IMR-90 (cell line): ENCODE results near the gene EFCAB9. TPM values are rescaled to one million over a fixed set of nuclear protein-coding genes. Genes with fewer than 3 reads are reported as not detected.
"Not testable (repeated sequence)": the region's sequence is repeated elsewhere in the genome, so short reads cannot be mapped to it uniquely, and the experiment has no call there.

ENCODE experiments used
- ATAC-seq: fragments of 200-7000 bp; cut with Tn5 transposase; 2 replicates; pipeline ENCODE4 v1.9.1; 2020; ENCODE audit warnings: low read depth, mild to moderate bottlenecking, moderate library complexity
- BruUV-seq: library from RNA; stranded (reverse); fragments of 400-500 nt; replicated peaks from 2 replicates; lab custom pipeline; 2021; lab: Mats Ljungman, UMichigan
- CTCF ChIA-PET: fragments of 300-600 bp; formaldehyde crosslinking; extraction: SDS; loops from one replicate; lab custom pipeline; 2021; ENCODE audit warnings: antibody characterized with exemption; lab: Yijun Ruan, JAX
- POLR2A ChIA-PET: fragments of 300-600 bp; sonication (Branson Sonifier 250); formaldehyde crosslinking; loops from one replicate; lab custom pipeline; 2022; ENCODE audit warnings: antibody characterized with exemption; ENCODE audit not compliant: unreplicated experiment; lab: Charles Lee
- DNase-seq: peaks from one replicate; pipeline ENCODE4 v3.0.0; 2013
- H2AFZ ChIP-seq: replicated peaks from 2 replicates; pipeline ENCODE3; 2013; ENCODE audit warnings: low read length, mild to moderate bottlenecking; ENCODE audit not compliant: poor library complexity
- H2AK5ac ChIP-seq: 2 replicates; pipeline ENCODE4 v1.6.1; 2013; ENCODE audit warnings: low read depth, low read length, inconsistent platforms
- H2AK9ac ChIP-seq: replicated peaks from 2 replicates; pipeline ENCODE3; 2013; ENCODE audit warnings: mild to moderate bottlenecking, low read depth, low read length, moderate library complexity; ENCODE audit not compliant: poor library complexity
- H2BK120ac ChIP-seq: 2 replicates; pipeline ENCODE4 v1.6.1; 2013; ENCODE audit warnings: low read depth, low read length, inconsistent platforms
- H2BK15ac ChIP-seq: 3 replicates; pipeline ENCODE4 v1.6.1; 2013; ENCODE audit warnings: low read depth, low read length, inconsistent platforms
- H2BK20ac ChIP-seq: 2 replicates; pipeline ENCODE4 v1.6.1; 2013; ENCODE audit warnings: low read depth, mild to moderate bottlenecking, inconsistent platforms, low read length, moderate library complexity
- H2BK5ac ChIP-seq: 2 replicates; pipeline ENCODE4 v1.6.1; 2013; ENCODE audit warnings: mild to moderate bottlenecking, low read depth, low read length, inconsistent platforms; ENCODE audit not compliant: poor library complexity, severe bottlenecking
- H3K14ac ChIP-seq: replicated peaks from 2 replicates; pipeline ENCODE4 v1.6.1; 2013; ENCODE audit warnings: low read depth, low read length, inconsistent platforms
- H3K18ac ChIP-seq: 2 replicates; pipeline ENCODE4 v1.6.1; 2013; ENCODE audit warnings: low read depth, low read length, control low read depth
- H3K23ac ChIP-seq: 2 replicates; pipeline ENCODE4 v1.6.1; 2013; ENCODE audit warnings: low read depth, low read length, inconsistent platforms
- H3K27ac ChIP-seq: 2 replicates; pipeline ENCODE4 v1.5.1; 2013; ENCODE audit warnings: mild to moderate bottlenecking, control low read depth, low read length; ENCODE audit not compliant: insufficient read depth
- H3K27me3 ChIP-seq: 2 replicates; pipeline ENCODE4 v1.6.1; 2013; ENCODE audit warnings: low read length; ENCODE audit not compliant: control insufficient read depth, insufficient read depth
- H3K36me3 ChIP-seq: 2 replicates; pipeline ENCODE4 v1.6.1; 2013; ENCODE audit warnings: low read length, mixed read lengths; ENCODE audit not compliant: control insufficient read depth, insufficient read depth
- H3K4ac ChIP-seq: 2 replicates; pipeline ENCODE4 v1.6.1; 2013; ENCODE audit warnings: low read depth, low read length, inconsistent platforms
- H3K4me1 ChIP-seq: 2 replicates; pipeline ENCODE4 v1.6.1; 2013; ENCODE audit warnings: low read length, mixed read lengths; ENCODE audit not compliant: control insufficient read depth, insufficient read depth
- H3K4me2 ChIP-seq: 2 replicates; pipeline ENCODE4 v1.6.1; 2013; ENCODE audit warnings: low read depth, mild to moderate bottlenecking, control low read depth, low read length, moderate library complexity
- H3K4me3 ChIP-seq: 2 replicates; pipeline ENCODE4 v1.5.1; 2013; ENCODE audit warnings: low read depth, mild to moderate bottlenecking, control low read depth, low read length, moderate library complexity; ENCODE audit not compliant: insufficient read depth
- H3K56ac ChIP-seq: 2 replicates; pipeline ENCODE4 v1.6.1; 2013; ENCODE audit warnings: low read length, inconsistent platforms; ENCODE audit not compliant: insufficient read depth; ENCODE audit errors: extremely low read depth
- H3K79me1 ChIP-seq, 2 experiments: 2 replicates each; pipeline ENCODE4 v1.6.1; 2013; ENCODE audit warnings: low read length in 2 of 2, inconsistent platforms in 1 of 2, low read depth in 1 of 2
- H3K9ac ChIP-seq: 2 replicates; pipeline ENCODE4 v1.6.1; 2013; ENCODE audit warnings: low read depth, low read length, control low read depth
- H3K9me1 ChIP-seq: 2 replicates; pipeline ENCODE4 v1.6.1; 2013; ENCODE audit warnings: low read length, inconsistent platforms; ENCODE audit not compliant: insufficient read depth
- H3K9me3 ChIP-seq: 2 replicates; pipeline ENCODE4 v1.6.1; 2013; ENCODE audit warnings: low read length; ENCODE audit not compliant: control insufficient read depth, insufficient read depth
- H4K20me1 ChIP-seq: 2 replicates; pipeline ENCODE4 v1.6.1; 2013; ENCODE audit warnings: low read length, inconsistent platforms; ENCODE audit not compliant: insufficient read depth
- H4K5ac ChIP-seq: 2 replicates; pipeline ENCODE4 v1.6.1; 2013; ENCODE audit warnings: mild to moderate bottlenecking, low read depth, low read length, control low read depth
- H4K8ac ChIP-seq, 2 experiments: 2 replicates each; pipeline ENCODE4 v1.6.1; 2013; ENCODE audit warnings: low read depth in 2 of 2, low read length in 2 of 2, control low read depth in 1 of 2, inconsistent platforms in 1 of 2
- H4K91ac ChIP-seq: 2 replicates; pipeline ENCODE4 v1.6.1; 2013; ENCODE audit warnings: low read depth, low read length, inconsistent platforms; ENCODE audit not compliant: insufficient read depth
- CEBPB ChIP-seq: IDR thresholded peaks from 2 replicates; pipeline ENCODE4 v1.6.1; 2012; ENCODE audit warnings: low read depth, low read length, improper control_type of control experiment
- WGBS, 2 experiments: methylation state at CpG; one replicate each; pipeline versions ENCODE4 v1.1.5 to v1.1.7; 2013; ENCODE audit warnings: missing lambda C conversion rate in 2 of 2; ENCODE audit not compliant: insufficient read length in 1 of 2; ENCODE audit errors: extremely low coverage in 2 of 2; 5-methylcytosine and 5-hydroxymethylcytosine counted together
- dilution Hi-C: fragments of 300-500 bp; cut with HindIII; formaldehyde crosslinking; loops from one replicate; pipeline ENCODE4 v1.14.3; 2018; ENCODE audit warnings: low sequenced_read_pairs; ENCODE audit not compliant: unreplicated experiment
- in situ Hi-C: fragments of 300-500 bp; cut with MboI; formaldehyde crosslinking; loops from 3 replicates; pipeline ENCODE4 v1.14.3; 2019; ENCODE audit warnings: low sequenced_read_pairs, inconsistent platforms, mixed read lengths
- intact Hi-C: fragments of 100-400 bp; cut with micrococcal nuclease; formaldehyde crosslinking; loops from 2 replicates; pipeline ENCODE4 v1.10.0; 2022
- polyA plus RNA-seq, 3 experiments: library from polyadenylated mRNA; depleted of rRNA; stranded (reverse); fragments of >200 nt; gene quantifications; 2 replicates each; pipeline ENCODE4 v1.2.3, GENCODE V29; 2012; ENCODE audit warnings: low replicate concordance in 1 of 3
- total RNA-seq: library from RNA; depleted of rRNA; stranded (reverse); fragments of >200 nt; gene quantifications from 2 replicates; pipeline ENCODE4 v1.2.3, GENCODE V29; 2012

EFCAB9 gene
- total and polyA plus RNA-seq, 2 of the 4 experiments (the other 2 are of a cell fraction), result not detected

- H3K9me1 ChIP-seq, H3K4ac ChIP-seq, H2BK20ac ChIP-seq, CTCF ChIA-PET, dilution Hi-C loops, H3K14ac ChIP-seq, H4K20me1 ChIP-seq, H4K8ac ChIP-seq, BruUV-seq, H3K4me1 ChIP-seq, H4K5ac ChIP-seq, H2AK5ac ChIP-seq, POLR2A ChIA-PET, H3K4me3 ChIP-seq, H3K23ac ChIP-seq, ATAC-seq, H3K27me3 ChIP-seq, H3K18ac ChIP-seq, in situ Hi-C loops, H3K9ac ChIP-seq, H2BK15ac ChIP-seq, H3K9me3 ChIP-seq, H3K36me3 ChIP-seq, H3K27ac ChIP-seq, DNase-seq, H2BK5ac ChIP-seq, H2AK9ac ChIP-seq, H3K4me2 ChIP-seq, H4K91ac ChIP-seq, H2BK120ac ChIP-seq, H2AFZ ChIP-seq, H3K56ac ChIP-seq: not testable (repeated sequence)
- intact Hi-C loops, result loop anchor here (5.0 kb wide), 1 partner anchor 76 kb away; the partner anchor contains the start of gene UBTD2
- WGBS, 2 experiments, result 71% methylated on average over 2 of the region's 11 CpGs; no CpG with 5 or more reads in 1 of the 2 experiments
- peaks cover 14 to 34% of the 10 kb centered on the region in 2 experiments; a peak in 3 of 4 replicates for H3K79me1 ChIP-seq
- TF ChIP-seq CEBPB, result 0 out of 2 replicates have a peak, but pooled peaks have one; percentile 24
Measured at GRCh38 chr5:172205984-172206383, 12.0 kb downstream of the EFCAB9 start.
